ENCODE data around the gene RCAN3.
"Not testable (repeated sequence)": the region's sequence is repeated elsewhere in the genome, so short reads cannot be mapped to it uniquely, and the experiment has no call there.

Gene RCAN3

DNA sequence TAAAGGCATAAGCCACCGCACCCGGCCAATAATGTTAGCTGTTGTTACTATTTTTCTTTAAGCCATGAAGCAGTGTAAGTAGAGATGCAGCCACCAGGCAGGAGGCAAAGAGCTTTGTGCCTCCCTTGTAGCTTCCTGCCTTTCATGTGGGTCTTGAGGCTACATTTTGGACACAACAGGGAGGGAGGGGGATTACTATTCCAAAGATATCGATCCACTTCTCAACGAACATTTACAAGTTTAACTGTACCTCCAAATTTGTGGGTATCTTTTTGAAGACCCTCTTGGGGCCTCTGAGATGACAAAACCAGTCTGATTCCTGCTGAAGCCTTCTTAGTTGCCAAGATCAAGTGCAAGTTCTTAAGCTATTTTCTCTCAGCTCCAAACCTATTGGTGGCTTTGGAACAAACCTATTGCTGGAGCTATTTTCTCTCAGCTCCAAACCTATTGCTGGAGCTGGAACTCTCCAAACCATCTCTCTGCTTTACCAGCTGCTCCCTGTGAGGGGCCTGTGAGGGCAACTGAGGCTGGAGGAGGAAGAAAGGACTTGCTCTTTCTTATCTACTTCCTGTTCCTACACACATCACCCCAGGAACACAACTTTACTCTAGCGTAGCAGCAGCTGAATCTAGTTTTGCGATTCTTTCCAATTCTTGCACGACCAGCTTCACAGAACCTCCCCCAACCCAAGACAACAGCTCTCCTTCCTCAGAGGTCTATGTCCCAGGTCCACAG lies 16.1 kb upstream of the RCAN3 start:
- no peak for DNase-seq

DNA sequence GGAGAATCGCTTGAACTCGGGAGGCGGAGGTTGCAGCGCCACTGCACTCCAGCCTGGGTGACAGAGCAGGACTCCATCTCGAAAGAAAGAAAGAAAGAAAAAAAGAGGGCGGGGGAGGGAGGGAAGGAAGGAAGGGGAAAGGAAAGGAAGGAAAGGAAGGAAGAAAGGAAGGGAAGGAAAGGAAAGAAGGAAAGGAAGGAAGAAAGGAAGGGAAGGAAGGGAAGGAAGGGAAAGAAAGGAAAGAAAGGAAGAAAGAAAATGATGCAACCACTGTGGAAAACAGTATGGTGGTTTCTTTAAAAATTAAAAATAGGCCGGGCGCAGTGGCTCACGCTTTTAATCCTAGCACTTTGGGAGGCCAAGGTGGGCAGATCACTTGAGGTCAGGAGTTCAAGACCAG lies 15.2 kb upstream of the RCAN3 start:
- DNase-seq: no peak

DNA sequence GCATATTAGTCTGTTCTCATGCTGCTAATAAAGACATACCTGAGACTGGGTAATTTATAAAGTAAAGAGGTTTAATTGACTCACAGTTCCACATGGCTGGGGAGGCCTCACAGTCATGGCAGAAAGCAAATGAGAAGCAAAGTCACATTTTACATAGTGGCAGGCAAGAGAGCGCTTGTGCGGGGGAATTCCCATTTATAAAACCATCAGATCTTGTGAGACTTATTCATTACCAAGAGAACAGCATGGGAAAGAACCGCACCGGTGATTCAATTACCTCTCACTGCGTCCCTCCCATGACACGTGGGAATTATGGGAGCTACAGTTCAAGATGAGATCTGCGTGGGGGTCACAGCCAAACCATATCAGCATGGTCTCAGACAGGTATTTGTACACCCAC lies 14.5 kb upstream of the RCAN3 start:
- DNase-seq: not testable (repeated sequence)

DNA sequence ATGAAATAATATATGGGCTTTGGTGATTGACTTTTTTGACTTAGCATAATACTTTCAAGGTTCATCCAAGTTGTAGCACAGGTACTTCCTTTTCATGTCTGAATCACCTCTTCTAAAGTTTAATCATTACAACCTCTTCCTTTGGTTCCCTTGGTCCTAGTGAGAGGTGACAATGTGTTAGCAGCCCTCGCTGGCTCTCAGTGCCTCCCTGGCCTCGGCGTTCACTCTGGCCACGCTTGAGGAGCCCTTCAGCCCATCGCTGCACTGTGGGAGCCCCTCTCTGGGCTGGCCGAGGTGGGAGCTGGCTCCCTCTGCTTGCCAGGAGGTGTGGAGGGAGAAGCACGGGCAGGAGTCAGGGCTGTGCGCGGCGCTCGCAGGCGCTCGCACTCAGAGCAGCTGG lies 13.0 kb upstream of the RCAN3 start:
- DNase-seq: no peak

DNA sequence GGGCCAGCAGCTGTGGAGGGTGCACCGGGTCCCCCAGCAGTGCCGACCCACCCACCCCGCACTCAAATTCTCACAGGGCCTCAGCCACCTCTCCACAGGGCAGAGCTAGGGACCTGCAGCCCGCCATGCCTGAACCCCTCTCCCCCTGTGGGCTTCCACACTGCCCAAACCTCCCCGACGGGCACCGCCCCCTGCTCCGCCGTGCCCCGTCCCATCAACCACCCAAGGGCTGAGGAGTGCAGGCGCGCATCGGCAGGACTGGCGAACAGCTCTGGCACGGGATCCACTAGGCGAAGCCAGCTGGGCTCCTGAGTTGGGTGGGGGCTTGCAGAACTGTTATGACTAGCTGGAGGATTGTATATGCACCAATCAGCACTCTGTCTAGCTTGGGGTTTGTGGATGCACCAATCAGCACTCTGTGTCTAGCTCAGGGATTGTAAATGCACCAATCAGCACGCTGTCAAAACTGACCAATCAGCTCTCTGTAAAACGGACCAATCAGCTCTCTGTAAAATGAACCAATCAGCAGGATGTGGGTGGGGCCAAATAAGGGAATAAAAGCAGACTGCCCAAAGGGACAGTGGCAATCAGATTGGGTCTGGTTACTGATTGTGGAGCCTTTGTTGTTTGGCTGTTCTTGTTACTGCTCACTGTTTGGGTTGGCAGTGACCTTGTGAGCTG lies 12.4 kb upstream of the RCAN3 start:
- no peak for DNase-seq

DNA sequence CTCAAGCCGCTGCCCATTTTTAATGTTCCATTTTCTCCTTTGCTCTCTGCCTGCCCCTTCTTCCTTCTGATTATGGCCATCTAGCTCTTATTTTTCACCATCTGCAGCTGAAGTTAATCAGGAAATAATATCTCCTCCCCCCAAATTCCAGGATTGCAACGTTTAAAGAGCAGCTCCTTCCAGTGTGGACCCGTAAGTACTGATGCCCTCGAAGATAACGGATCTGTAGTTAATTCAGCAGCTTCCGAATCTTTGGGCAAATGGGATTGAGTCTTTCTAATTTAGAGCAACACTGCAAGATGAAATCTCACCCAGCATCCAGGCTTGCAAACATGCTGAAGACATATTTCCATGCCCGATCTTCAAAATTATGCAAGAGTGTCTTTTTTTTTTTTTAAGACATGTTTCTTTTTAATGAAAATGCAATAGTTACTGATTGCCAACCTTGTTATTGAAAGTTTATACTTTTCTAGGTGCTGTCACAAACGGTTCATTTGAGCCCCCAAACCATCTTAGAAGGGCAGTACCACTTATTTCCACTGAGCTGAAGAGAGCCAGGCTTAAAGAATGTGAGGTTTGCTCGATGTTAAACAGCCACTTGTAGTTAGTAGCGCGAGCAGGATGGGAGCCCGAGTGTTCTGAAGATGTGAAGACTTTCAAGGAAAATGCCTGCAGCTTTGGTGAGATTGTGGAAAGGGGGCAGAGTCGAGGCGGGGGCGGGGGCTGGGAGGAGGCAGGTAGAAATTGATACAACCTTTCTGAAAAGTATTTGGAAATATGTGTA lies 10.9 kb upstream of the RCAN3 start:
- no peak for DNase-seq

DNA sequence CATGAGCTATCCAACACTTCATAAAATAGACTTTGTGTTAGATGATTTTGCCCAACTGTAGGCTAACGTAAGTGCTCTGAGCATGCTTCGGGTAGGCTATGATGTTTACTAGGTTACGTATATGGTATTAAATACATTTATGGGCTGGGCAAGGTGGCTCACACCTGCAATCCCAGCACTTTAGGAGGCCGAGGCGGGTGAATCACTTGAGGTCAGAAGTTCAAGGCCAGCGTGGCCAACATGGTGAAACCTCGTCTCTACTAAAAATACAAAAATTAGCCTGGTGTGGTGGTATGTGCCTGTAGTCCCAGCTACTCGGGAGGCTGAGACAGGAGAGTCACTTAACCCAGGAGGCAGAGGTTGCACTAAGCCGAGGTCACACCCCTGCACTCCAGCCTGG lies 9.7 kb upstream of the RCAN3 start:
- not testable (repeated sequence) for DNase-seq

DNA sequence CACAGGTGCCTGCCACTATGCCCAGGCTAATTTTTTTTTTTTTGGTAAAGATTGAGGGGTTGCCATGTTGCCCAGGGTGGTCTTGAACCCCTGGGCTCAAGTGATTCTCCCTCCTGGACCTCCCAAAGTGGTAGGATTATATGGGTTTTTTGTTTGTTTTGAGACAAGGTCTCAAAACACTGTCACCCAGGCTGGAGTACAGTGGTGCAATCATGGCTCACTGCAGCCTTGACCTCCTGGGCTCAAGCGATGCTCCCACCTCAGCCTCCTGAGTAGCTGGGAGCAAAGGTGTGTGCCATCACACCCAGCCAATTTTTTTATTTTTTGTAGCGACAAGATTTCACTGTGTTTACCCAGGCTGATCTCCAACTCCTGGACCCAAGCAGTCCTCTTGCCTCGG lies 8.9 kb upstream of the RCAN3 start:
- DNase-seq: no peak

DNA sequence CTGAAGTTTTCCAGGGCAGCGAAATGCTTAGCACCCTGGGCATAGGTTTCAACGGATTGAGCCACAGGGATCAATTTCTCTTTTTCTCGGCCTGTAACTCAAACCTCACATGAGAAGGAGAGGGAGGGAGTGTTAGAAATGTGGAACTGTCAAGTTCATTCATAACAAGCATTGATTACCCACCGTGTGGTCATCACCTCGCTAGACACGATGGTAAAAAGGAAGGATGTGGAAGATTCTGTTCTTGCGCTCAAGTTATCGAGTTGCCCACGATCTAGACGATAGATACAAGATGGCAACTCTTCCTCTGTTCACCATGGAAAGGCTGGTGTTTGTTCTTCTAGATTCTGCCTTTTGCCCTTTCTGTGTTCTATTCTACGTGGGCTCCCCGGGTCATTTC lies 4.0 kb upstream of the RCAN3 start:
- no peak for DNase-seq

DNA sequence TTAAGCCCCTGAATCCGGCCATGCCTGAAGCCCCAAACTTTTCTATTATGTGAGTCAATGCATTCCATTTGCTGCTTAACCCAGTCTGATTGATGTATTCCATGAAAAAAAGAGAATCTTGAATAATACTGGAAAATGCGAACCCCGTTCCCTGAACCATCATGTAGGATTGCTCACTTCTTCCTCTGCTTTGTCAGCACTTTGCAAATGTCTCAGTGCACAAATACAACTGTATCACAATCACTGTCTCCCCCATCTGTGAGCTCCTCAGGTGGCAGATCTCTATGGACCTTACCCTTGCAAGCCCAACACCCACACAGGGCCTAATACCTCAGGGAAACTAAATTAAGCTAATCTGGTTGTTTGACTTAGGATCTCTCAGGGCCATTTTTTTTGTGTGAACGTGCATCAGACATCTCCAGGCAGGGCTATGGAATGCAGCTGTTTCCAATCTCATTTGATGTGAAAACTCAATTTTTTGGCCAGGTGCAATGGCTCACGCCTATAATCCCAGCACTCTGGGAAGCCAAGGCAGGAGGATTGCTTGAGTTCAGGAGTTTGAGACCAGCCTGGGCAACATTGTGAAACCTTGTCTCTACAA lies 2.1 kb upstream of the RCAN3 start:
- DNase-seq: no peak

DNA sequence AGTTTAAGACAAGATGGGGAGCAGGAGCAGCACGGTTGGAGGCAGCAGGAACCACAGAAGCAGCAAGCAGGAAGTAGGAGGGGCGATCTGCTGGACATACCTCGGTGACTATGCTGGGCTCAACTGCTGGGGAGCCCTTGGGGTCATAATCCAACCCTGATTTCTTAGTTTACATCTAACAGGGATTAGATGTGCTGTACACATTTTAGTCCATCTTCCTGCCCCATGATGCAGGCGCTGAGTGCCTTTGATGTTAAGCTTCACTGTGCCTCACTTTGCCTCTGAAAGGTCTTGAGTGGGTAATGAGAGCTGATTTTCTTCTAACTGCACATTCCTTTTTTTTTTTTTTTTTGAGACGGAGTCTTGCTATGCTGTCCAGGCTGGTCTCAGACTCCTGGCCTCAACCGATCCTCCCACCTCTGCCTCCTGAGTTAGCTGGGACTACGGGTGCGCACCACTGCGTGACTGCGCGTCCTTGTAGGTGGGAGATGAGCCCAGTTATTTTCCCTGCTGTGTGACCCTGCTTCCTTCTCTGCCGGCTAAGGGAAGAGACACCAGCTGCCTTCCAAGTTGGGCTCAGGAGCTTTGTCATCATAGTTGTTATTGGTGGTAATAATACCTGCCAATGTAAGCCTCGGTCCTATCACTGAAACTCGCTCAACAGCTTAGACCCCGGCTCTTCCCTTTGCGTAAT lies 1.1 kb upstream of the RCAN3 start:
- DNase-seq: no peak

DNA sequence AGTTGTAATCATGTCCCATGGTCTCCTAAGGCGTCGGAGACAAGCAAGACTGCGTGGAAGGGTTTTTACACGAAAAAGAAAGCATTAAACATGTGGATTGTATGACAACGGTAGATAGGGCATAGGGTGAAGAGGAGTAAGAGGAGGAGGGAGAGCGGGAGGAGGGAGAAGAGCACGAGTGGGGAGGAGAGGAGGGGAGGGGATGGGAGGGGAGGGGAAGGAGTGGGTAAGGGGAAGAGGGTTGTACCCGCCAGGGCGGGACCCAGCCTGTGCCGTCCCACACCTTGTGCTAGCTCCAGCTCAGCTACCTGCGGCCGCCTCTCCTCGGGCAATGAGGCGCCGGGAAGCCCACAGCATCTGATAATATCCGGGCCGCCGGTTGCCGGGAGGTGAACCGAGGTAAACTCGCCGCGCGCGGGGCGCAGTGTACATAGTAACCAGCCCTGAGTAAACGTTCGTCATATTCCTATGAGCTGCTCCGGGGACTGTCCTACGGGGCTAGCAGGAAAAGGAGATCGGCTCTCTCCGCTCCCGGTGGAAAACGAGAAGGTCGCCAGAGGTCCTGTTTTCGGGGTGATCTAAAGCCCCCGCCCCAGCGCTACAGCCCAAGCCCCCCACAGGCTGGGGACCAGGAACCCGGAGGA lies 449 bp upstream of the RCAN3 start:
- DNase-seq: peak; percentile 16

DNA sequence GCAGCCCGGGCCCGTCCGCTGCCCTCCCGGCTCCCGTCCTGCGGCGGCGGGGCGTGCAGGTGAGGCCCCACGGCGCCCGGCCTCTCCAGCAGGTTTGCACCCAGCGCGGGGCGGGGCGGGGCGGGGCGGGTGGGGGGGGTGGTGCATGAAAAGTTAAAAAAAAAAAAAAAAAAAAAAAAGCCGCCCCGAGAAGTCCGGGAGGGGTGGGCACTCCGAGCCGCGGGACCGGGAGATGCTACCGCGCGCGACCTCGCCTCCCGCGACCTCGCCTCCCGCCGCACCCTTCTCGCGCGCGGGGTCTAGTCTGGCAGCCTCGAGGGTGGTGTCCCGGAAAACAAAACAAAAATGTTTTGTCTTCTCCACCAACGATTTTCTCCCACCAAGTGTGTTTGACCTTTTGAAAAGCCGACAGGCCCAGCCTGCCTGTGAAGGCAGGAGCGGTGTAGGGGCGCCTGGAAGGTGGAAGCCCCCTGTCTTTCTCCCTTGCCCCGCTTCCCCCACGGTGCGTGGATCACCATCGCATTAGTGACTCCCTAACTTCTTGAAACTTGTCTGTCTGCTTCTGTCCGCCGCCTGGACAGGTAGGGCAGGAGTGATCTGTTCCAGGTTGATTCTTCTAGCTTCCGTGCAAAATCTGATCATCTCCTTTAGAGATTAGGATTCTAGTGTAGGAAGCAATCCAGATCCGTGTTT lies 569 bp downstream of the RCAN3 start:
- no peak for DNase-seq

DNA sequence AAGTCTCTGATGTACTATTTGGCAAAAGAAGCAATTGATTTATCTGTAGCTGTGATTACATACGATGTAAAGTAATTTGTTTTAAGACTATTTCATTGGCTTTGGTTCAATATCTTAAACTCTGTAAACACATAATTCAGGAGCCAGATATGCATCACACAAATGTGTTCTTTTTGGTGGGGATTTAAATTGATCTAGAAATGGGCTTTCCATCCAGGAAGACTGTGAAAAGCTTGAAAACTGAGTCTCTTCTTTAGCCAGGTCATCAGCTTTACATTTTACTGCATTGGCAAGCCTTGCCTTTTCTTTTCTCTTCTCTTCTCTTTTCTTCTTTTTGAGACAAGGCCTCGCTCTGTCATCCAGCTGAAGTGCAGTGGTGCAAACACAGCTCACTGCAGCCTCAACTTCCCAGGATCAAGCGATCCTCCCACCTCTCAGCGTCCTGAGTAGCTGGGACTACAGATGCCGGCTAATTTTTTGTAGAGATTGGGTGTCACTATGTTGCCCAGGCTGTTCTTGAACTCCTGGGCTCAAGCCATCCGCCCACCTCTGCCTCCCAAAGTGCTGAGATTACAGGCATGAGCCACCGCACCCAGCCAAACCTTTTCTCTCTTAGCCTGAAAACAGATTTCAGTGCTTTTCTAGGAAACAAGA lies 1.4 kb downstream of the RCAN3 start:
- no peak for DNase-seq

DNA sequence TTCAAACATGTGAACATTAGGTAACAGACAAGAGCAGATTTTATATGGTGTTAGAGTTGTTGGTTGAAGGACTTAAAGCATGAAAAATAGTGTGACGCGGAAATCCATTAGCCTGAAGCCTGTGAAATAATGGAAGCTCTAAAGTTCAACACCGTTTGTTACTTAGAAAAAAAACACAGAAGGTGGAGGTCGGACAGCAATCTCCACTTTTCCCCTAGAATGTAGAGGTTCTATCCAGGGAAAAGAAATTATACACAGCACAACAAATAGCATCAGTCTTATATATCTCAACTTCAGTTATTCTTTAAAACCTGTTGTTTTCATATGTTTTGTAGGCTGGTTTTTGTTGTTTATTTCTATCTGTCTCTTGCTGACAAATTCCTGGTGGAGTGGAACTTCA lies 1.9 kb downstream of the RCAN3 start:
- no peak for DNase-seq

DNA sequence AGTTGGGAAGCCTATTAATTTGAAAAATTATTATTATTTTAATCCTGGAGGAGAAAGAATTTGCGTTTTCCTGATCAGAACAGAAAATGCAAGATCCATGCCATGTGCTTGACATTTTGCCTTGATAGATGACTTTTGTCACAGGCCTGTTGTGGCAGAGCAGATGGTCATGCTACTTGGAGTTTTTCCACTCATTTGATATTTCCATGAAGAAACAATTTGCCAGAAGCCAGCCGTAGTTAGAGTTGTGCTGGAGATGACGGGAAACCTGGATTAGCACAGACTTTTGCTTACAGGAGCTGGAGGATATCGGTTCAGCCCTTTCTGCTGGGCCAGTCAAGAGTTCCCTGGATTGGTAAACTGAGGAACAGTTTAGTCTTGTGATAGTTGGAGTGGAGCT lies 3.2 kb downstream of the RCAN3 start:
- no peak for DNase-seq

DNA sequence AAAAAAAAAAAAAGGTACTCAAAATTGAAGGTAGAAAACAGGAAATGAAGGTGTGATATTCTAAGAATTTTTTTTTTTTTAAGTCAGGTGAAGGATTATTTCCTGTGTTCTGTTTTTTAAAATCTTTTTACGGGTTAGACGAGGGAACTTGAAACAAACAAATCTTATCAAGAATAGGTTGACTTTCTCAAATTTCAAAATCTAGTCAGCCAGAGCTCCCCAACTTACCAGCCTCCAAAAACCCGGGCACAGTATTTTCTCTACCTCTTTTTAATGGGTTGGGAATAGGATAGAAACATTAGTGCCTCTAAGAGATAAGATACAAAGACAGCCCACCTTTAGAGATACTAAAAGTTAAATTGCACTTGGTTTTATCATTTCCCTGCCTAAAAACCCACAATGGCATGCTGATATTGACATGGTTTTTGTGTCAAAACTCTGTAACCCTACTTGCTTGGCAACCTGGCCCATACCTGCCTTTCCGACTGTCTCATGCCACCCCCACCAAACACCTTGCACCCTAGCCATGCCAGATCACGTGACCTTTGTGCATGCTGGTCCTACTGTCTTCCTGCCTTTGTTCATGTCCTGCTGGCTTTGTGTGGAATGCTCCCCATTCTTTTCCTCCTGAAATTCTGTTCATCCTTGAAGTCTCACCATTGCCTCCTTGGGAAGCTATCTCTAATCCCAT lies 4.2 kb downstream of the RCAN3 start:
- DNase-seq: no peak

DNA sequence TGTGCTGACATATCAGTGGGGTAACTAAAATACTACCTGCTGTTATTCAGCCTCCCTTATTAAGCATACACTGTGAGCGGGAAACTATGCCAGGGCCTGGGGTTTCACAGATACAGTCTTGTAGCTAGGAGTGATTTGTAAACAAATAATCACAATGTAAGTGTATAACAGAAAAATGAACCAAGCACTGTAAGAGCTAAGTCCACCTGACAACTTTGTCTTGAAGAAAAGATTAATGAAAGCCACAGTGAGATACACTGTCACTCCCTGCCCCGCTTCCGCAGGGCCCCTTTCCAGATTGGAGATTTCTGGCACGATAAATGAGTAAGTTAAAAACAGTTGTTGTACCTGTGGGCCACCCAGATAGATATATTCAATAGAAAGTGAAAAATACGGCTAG lies 4.8 kb downstream of the RCAN3 start:
- DNase-seq: no peak

DNA sequence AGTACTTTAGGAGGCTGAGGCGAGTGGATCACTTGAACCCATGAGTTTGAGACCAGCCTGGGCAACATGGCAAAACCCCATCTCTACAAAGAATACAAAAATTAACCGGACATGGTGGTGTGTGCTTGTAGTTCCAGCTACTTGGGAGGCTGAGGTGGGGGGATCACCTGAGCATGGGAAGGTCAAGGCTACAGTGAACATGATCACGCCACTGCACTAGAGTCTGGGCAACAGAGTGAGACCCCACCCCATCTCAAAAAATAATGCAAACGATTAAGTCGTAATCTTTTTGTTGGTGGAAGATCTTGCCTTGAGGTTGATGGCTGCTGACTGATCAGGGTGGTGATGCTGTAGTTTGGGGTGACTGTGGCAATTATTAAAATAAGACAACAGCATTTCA lies 6.3 kb downstream of the RCAN3 start:
- no peak for DNase-seq

DNA sequence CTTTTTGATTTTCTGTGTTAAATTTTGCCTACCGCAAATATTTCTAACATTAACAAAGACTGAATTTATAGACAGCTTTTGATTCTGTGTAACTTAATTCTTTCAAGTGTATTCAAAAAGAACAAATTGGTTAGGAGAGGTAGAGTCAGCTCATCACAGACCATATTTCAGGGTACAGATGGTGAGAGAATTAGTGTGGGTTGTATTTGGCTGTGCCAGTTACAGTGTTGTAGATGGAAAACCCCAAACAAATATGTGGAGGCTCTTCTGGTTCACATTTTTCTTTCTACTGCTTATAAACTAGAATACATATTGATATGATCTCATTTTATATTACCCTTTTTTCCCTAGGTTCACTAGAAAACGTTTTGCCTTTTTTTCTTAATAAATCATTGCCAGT lies 11.1 kb downstream of the RCAN3 start:
- no peak for DNase-seq

DNA sequence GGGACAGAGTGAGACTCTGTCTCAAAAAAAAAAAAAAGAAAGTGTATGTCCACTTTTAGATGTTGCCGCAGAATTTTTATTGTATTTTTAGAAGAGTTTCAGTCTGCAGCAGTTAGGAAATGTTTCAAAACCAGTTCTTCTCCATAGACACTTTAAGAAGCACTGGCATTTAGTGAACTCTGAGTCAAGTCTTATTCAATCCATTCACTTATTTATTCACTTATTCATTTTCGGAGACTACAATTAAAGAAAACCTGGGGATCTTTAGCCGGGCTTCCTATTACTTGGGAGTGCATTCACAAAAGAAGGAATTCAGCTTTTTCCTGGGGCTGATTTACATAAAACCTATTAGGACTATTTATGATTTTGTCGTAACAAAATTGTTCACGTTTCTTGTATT lies 12.3 kb downstream of the RCAN3 start:
- no peak for DNase-seq

All from amniotic stem cell (primary cell).